ENCODE results near the gene ROR1.

- TF ChIP-seq, protein P1, sequence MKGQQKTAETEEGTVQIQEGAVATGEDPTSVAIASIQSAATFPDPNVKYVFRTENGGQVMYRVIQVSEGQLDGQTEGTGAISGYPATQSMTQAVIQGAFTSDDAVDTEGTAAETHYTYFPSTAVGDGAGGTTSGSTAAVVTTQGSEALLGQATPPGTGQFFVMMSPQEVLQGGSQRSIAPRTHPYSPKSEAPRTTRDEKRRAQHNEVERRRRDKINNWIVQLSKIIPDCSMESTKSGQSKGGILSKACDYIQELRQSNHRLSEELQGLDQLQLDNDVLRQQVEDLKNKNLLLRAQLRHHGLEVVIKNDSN (CRISPR knock-in tag; IDR thresholded peaks at IDR 0.05), result no peak
- TF ChIP-seq SMAD4 (CRISPR knock-in tag; IDR thresholded peaks at IDR 0.05), result no peak
- TF ChIP-seq E2F1 (CRISPR knock-in tag; IDR thresholded peaks at IDR 0.05), result no peak
- TF ChIP-seq, protein P2, sequence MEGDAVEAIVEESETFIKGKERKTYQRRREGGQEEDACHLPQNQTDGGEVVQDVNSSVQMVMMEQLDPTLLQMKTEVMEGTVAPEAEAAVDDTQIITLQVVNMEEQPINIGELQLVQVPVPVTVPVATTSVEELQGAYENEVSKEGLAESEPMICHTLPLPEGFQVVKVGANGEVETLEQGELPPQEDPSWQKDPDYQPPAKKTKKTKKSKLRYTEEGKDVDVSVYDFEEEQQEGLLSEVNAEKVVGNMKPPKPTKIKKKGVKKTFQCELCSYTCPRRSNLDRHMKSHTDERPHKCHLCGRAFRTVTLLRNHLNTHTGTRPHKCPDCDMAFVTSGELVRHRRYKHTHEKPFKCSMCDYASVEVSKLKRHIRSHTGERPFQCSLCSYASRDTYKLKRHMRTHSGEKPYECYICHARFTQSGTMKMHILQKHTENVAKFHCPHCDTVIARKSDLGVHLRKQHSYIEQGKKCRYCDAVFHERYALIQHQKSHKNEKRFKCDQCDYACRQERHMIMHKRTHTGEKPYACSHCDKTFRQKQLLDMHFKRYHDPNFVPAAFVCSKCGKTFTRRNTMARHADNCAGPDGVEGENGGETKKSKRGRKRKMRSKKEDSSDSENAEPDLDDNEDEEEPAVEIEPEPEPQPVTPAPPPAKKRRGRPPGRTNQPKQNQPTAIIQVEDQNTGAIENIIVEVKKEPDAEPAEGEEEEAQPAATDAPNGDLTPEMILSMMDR (IDR thresholded peaks at IDR 0.05), result no peak
- TF ChIP-seq E2F4 (CRISPR knock-in tag; IDR thresholded peaks at IDR 0.05; ENCODE audit: borderline replicate concordance, low read depth), result no peak
These were observed 10.9 kb downstream of the ROR1 start for GRCh38 chr1:63784489-63785390.
